Vagina (tissue), 2 donors: ENCODE results near the gene GPR37L1.

Experiments used
- POLR2A ChIP-seq, 2 donors: fragments of 450-650 bp; IDR thresholded peaks; one replicate each; pipeline ENCODE4 v1.6.1; 2017; ENCODE audit warnings: antibody characterized with exemption in 2 of 2, mild to moderate bottlenecking in 2 of 2, moderate library complexity in 2 of 2
- POLR2AphosphoS5 ChIP-seq, 2 donors: sonication (generic); formaldehyde crosslinking; IDR thresholded peaks; one replicate each; pipeline ENCODE4 v1.9.0; 2017; ENCODE audit warnings: antibody characterized with exemption in 2 of 2, mild to moderate bottlenecking in 2 of 2, low read depth in 1 of 2; ENCODE audit not compliant: insufficient read depth in 1 of 2
- TF ChIP-seq, protein P1 (sequence below), 3 experiments: fragments of 450-650 bp in 2 of 3; fragments of 200-600 bp in 1 of 3; sonication (generic) in 1 of 3; IDR thresholded peaks; one replicate each; pipeline ENCODE4 v1.5.1; 2017 to 2019; ENCODE audit warnings: antibody characterized with exemption in 3 of 3, mild to moderate bottlenecking in 2 of 3, moderate library complexity in 2 of 3

DNA sequence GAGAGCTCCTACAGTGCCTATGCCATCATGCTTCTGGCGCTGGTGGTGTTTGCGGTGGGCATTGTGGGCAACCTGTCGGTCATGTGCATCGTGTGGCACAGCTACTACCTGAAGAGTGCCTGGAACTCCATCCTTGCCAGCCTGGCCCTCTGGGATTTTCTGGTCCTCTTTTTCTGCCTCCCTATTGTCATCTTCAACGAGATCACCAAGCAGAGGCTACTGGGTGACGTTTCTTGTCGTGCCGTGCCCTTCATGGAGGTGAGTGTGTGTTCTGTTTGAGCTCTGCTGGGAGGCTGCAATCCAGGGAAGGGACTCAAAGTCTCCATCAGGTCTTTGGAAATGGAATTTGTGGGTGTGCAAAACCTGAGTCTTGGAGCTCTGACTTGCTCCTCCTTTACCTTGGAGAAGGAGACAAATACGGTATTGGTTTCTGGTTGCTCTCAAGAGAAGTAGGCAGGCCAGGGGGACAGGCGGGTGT lies 658 bp downstream of the GPR37L1 start:
- TF ChIP-seq, protein P1, sequence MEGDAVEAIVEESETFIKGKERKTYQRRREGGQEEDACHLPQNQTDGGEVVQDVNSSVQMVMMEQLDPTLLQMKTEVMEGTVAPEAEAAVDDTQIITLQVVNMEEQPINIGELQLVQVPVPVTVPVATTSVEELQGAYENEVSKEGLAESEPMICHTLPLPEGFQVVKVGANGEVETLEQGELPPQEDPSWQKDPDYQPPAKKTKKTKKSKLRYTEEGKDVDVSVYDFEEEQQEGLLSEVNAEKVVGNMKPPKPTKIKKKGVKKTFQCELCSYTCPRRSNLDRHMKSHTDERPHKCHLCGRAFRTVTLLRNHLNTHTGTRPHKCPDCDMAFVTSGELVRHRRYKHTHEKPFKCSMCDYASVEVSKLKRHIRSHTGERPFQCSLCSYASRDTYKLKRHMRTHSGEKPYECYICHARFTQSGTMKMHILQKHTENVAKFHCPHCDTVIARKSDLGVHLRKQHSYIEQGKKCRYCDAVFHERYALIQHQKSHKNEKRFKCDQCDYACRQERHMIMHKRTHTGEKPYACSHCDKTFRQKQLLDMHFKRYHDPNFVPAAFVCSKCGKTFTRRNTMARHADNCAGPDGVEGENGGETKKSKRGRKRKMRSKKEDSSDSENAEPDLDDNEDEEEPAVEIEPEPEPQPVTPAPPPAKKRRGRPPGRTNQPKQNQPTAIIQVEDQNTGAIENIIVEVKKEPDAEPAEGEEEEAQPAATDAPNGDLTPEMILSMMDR (IDR thresholded peaks at IDR 0.05), result no peak
- TF ChIP-seq POLR2A (IDR thresholded peaks at IDR 0.05) (no peak), POLR2AphosphoS5 (IDR thresholded peaks at IDR 0.05; ENCODE audit: insufficient read depth in 1 of 2, low read depth in 1 of 2) (no peak)
